Neuron (in vitro differentiated cells): Measurements from ENCODE around the gene C1QTNF7.

Experiments
- H2AFZ ChIP-seq: one replicate; pipeline ENCODE4 v1.6.1; 2013; ENCODE audit warnings: low read depth, mild to moderate bottlenecking, inconsistent platforms, low read length, moderate library complexity
- H3K27me3 ChIP-seq: one replicate; pipeline ENCODE4 v1.6.1; 2013; ENCODE audit warnings: low read length; ENCODE audit not compliant: insufficient read depth
- H3K36me3 ChIP-seq: one replicate; pipeline ENCODE4 v1.6.1; 2013; ENCODE audit warnings: low read length; ENCODE audit not compliant: insufficient read depth
- H3K4me1 ChIP-seq: one replicate; pipeline ENCODE4 v1.6.1; 2013; ENCODE audit warnings: low read length; ENCODE audit not compliant: insufficient read depth
- H3K4me3 ChIP-seq: 2 replicates; pipeline ENCODE4 v1.5.1; 2013; ENCODE audit warnings: mild to moderate bottlenecking, low read length, moderate library complexity
- H3K9me3 ChIP-seq: one replicate; pipeline ENCODE4 v1.6.1; 2013; ENCODE audit warnings: low read length

The C1QTNF7 gene

DNA sequence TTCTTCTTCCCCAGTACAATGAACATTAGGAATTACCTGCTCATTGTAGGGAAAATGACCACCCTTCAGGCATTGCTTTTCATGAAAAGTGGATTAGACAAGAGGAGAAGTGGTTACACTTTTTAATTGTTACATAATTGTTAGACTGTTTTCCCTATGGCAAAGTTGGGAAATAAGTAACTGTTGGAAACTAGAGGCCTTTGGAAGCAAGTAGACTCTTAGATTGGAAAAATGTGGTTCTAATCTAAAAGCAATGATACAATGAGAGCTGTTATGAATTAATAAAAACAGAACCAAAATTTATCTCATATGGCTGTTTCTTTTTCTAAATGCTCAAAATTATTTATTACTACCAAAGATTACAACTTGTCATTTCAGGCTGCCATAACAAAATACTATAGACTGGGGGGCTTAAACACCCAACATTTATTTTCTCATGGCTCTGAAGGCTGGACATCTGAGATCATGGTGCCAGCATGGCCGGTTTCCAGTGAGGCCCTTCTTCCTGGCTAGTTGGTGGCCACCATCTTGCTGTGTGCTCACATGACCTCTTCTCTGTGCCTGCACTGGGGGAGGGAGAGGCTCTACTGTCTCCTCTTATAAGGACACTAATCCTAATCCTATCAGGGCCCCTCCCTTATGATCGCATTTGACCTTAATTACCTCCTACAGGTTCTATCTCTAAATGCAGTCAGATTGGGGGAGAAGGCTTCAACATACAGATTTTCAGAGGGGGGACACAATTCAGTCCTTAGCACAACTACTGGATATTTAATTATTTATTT, 54.3 kb downstream of the C1QTNF7 start:
- Histone ChIP-seq H2AFZ (no peak overlapping the region), H3K4me3 (no peak overlapping the region), H3K27me3 (no peaks in the 10 kb centered on the region), H3K4me1 (peaks cover 9% of the 10 kb centered on the region), H3K36me3 (peaks cover 21% of the 10 kb centered on the region), H3K9me3 (peaks cover 3% of the 10 kb centered on the region)

DNA sequence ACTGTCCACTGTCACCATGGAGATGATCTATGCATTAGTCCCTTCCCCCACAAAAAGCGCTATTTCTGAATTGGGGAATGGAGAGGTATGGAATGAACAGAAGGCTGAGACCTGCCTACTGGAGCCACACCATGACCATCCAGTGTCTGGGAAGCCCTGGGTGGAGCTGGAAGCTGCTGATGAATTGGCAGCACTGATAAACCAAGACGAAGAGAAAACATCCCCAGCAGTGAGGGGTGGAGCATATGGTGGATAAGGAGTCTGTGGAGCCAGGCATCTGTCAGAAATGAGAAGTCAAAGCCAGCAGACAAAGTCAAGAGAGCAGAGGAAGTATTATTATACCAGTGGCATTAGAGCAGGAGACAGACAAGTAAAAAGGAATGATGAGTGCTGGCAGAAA, 55.0 kb downstream of the C1QTNF7 start:
- Histone ChIP-seq H3K9me3 (peaks cover 3% of the 10 kb centered on the region), H3K27me3 (no peaks in the 10 kb centered on the region)

DNA sequence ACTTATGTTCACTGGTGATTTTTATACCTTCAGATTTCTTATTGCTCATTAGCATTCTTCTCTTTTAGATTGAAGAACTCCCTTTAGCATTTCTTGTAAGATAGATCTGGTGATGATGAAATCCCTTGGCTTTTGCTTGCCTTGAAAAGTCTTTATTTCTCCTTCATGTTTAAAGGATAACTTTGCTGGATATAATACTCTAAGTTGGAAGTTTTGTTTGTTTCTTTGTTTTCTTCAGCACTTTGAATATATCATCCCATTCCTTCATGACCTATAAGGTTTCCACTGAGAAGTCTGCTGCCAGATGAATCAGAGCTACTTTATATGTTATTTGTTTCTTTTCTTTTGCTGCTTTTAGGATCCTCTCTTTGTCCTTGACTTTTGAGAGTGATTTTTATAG, 60.3 kb downstream of the C1QTNF7 start:
- peaks cover 7% of the 10 kb centered on the region for H3K9me3 ChIP-seq
- no peak overlapping the region for H2AFZ ChIP-seq
- no peak overlapping the region for H3K4me3 ChIP-seq
- no peaks in the 10 kb centered on the region for H3K27me3 ChIP-seq
- H3K4me1 ChIP-seq, result no peaks in the 10 kb centered on the region
- peaks cover 8% of the 10 kb centered on the region for H3K36me3 ChIP-seq

More for the DNA sequence above, 55.0 kb downstream of the C1QTNF7 start:
- Histone ChIP-seq H2AFZ (no peak overlapping the region), H3K36me3 (peaks cover 21% of the 10 kb centered on the region), H3K4me1 (peaks cover 9% of the 10 kb centered on the region), H3K4me3 (no peak overlapping the region)

DNA sequence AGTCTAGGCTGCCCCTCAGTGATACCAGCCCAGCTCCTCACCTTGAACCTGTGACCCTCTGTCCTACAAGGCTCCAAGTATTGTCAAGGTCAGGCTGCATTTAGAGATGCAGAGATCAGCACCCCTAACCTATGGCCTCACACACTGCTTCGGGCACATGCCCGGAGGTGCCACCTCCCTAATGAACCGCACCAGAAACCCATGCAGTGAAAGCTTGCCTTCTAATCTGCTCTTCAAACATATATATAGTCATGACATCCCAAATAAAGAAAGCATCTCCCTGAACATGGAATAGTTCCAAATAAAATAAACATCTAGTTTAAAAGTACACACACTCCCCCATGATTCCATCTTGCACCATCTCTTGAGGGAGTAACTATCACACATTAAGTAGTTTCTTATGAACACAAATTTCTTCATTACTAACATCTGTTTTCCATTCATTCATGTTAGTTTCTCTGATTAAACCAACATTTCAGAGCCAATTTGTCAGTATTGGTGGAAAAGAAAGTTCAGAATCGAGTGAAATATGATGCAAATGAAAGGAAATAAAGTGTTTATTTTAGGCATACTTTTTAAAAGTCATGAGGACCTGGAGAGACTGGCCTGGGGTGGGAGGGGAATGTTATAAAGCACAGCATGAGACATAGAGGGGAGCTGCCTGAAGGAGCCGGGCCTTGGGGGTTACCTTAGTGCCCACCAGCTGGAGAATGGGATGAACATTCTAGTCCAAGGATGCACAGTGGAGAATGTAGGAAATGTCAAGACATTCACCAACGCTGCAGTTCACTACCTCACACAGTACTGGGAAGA, 61.0 kb downstream of the C1QTNF7 start:
- Histone ChIP-seq H3K36me3 (peaks cover 6% of the 10 kb centered on the region), H3K4me3 (no peak overlapping the region), H3K9me3 (peaks cover 7% of the 10 kb centered on the region), H2AFZ (no peak overlapping the region), H3K27me3 (no peaks in the 10 kb centered on the region), H3K4me1 (no peaks in the 10 kb centered on the region)

DNA sequence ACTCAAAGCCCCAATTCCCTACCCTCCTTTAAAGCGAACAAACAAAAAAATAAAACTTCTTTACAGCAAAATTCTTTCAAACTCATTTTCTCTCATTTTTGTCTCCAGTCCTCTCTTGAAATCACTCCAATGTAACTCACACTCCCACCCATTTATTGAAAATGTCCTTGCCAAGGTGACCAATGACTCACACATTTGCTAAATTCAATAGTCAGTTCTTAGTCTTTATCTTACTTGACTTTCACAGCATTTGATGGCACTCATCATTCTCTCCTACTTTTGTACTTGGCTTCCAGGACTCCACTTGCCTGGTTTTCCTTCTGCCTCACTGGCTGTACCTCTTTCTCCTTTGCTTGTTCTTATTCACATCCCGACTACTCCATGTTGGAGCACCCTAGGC, 61.7 kb downstream of the C1QTNF7 start:
- peaks cover 6% of the 10 kb centered on the region for H3K36me3 ChIP-seq
- peaks cover 7% of the 10 kb centered on the region for H3K9me3 ChIP-seq
- no peak overlapping the region for H3K4me3 ChIP-seq
- no peaks in the 10 kb centered on the region for H3K27me3 ChIP-seq
- no peaks in the 10 kb centered on the region for H3K4me1 ChIP-seq
- H2AFZ ChIP-seq, result no peak overlapping the region

DNA sequence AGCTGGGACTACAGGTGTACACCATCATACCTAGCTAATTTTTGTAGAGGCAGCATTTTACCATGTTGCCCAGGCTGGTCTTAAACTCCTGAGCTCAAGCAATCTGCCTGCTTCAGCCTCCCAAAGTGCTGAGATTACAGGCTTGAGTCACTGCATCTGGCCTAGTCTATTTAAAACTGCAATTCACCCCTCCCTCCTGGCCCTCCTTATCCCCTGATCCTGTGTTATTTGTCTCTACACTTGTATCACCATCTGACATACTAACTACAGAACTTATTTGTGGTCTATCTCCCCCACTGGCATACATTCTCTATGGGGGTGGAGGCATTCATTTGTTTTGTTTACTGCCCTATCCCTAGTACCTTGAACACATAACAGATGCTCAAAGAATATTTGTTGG, 65.6 kb downstream of the C1QTNF7 start:
- Histone ChIP-seq H3K27me3 (no peaks in the 10 kb centered on the region), H3K36me3 (peaks cover 6% of the 10 kb centered on the region), H3K4me3 (no peak overlapping the region), H2AFZ (no peak overlapping the region), H3K4me1 (no peaks in the 10 kb centered on the region), H3K9me3 (peaks cover 6% of the 10 kb centered on the region)

DNA sequence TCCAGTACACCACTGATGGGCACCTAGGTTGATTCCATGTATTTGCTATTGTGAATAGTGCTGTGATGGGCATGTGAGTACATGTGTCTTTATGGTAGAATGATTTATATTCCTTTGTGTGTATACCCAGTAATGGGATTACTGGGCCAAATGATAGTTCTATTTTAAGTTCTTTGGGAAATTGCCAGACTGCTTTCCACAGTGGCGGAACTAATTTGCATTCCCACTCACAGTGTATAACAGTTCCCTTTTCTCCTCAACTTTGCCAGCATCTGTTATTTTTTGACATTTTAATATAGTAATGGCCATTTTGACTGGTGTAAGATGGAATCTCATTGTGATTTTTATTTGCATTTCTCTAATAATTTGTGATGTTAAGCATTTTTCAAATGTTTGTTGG, 67.8 kb downstream of the C1QTNF7 start:
- no peaks in the 10 kb centered on the region for H3K36me3 ChIP-seq
- no peaks in the 10 kb centered on the region for H3K4me1 ChIP-seq
- no peak overlapping the region for H3K4me3 ChIP-seq
- H3K27me3 ChIP-seq, result no peaks in the 10 kb centered on the region
- H2AFZ ChIP-seq, result no peak overlapping the region
- H3K9me3 ChIP-seq, result peaks cover 3% of the 10 kb centered on the region
